HG02981 (cell line): ENCODE data around the gene PHF12.

ENCODE experiments used
- ATAC-seq: cut with Tn5 transposase; IDR thresholded peaks from one replicate; pipeline ENCODE4 v1.9.1; 2021; ENCODE audit warnings: mild to moderate bottlenecking, moderate library complexity; ENCODE audit not compliant: unreplicated experiment

Gene PHF12

GRCh38 chr17:28955408-28955807, 4.1 kb upstream of the PHF12 start:
- no peak for ATAC-seq

- no peak for ATAC-seq
Measured at GRCh38 chr17:28954886-28955285, 3.6 kb upstream of the PHF12 start.

- no peak for ATAC-seq
Measured at GRCh38 chr17:28953444-28954118, 2.3 kb upstream of the PHF12 start.

GRCh38 chr17:28951991-28952975, 965 bp upstream of the PHF12 start:
- ATAC-seq = peak; percentile 52

GRCh38 chr17:28950752-28951427, 428 bp downstream of the PHF12 start:
- no peak for ATAC-seq

GRCh38 chr17:28950017-28950751, 1.1 kb downstream of the PHF12 start:
- ATAC-seq = no peak

GRCh38 chr17:28949185-28950016, 1.9 kb downstream of the PHF12 start:
- ATAC-seq = no peak

GRCh38 chr17:28948873-28949184, 2.5 kb downstream of the PHF12 start:
- ATAC-seq = no peak

GRCh38 chr17:28948342-28948741, 3.0 kb downstream of the PHF12 start:
- ATAC-seq = no peak

- no peak for ATAC-seq
Measured at GRCh38 chr17:28947639-28948038, 3.7 kb downstream of the PHF12 start.

- no peak for ATAC-seq
Measured at GRCh38 chr17:28946239-28946638, 5.1 kb downstream of the PHF12 start.

GRCh38 chr17:28944862-28945741, 6.2 kb downstream of the PHF12 start:
- ATAC-seq = no peak

GRCh38 chr17:28944343-28944742, 7.0 kb downstream of the PHF12 start:
- ATAC-seq = no peak

- no peak for ATAC-seq
Measured at GRCh38 chr17:28942925-28943324, 8.4 kb downstream of the PHF12 start.

GRCh38 chr17:28941251-28941650, 10.1 kb downstream of the PHF12 start:
- no peak for ATAC-seq

- ATAC-seq = no peak
Measured at GRCh38 chr17:28940675-28941074, 10.6 kb downstream of the PHF12 start.

- no peak for ATAC-seq
Measured at GRCh38 chr17:28940142-28940541, 11.2 kb downstream of the PHF12 start.

- ATAC-seq = no peak
Measured at GRCh38 chr17:28938552-28938951, 12.8 kb downstream of the PHF12 start.
